GM23338 (cell line): ENCODE results near the gene STKLD1. TPM values are rescaled to one million over a fixed set of nuclear protein-coding genes. Genes with fewer than 3 reads are reported as not detected.

Experiments
- ATAC-seq: fragments of 200-7000 bp; cut with Tn5 transposase; 3 replicates; pipeline ENCODE4 v1.9.1; 2020
- DNase-seq: peaks from one replicate; pipeline ENCODE4 v3.0.0-alpha.2; 2015; ENCODE audit warnings: low spot score
- H2AFZ ChIP-seq: fragments of 200-600 bp; sonication (generic); 2 replicates; pipeline ENCODE4 v1.8.0; 2016; ENCODE audit warnings: antibody characterized with exemption, mild to moderate bottlenecking, moderate library complexity
- H3F3A ChIP-seq: fragments of 200-600 bp; sonication (generic); replicated peaks from 2 replicates; pipeline ENCODE4 v1.8.0; 2017; ENCODE audit warnings: antibody characterized with exemption, mixed run types, low read depth
- H3K27ac ChIP-seq: fragments of 200-600 bp; sonication (generic); 2 replicates; pipeline ENCODE4 v1.6.1; 2016; ENCODE audit warnings: low read depth
- H3K27me3 ChIP-seq: fragments of 200-600 bp; sonication (generic); 2 replicates; pipeline ENCODE4 v1.8.0; 2016; ENCODE audit warnings: mild to moderate bottlenecking, mixed run types, moderate library complexity; ENCODE audit not compliant: insufficient read depth
- H3K36me3 ChIP-seq: fragments of 200-600 bp; sonication (generic); 2 replicates; pipeline ENCODE4 v1.8.0; 2016; ENCODE audit warnings: mild to moderate bottlenecking; ENCODE audit not compliant: insufficient read depth
- H3K4me1 ChIP-seq: fragments of 200-600 bp; sonication (generic); 2 replicates; pipeline ENCODE4 v1.8.0; 2016; ENCODE audit warnings: mild to moderate bottlenecking, moderate library complexity; ENCODE audit not compliant: insufficient read depth
- H3K4me2 ChIP-seq: fragments of 200-600 bp; sonication (generic); 2 replicates; pipeline ENCODE4 v1.7.1; 2017; ENCODE audit warnings: mixed run types
- H3K4me3 ChIP-seq: fragments of 200-600 bp; sonication (generic); 2 replicates; pipeline ENCODE4 v1.6.1; 2016; ENCODE audit warnings: mixed run types
- H3K79me2 ChIP-seq: fragments of 200-600 bp; sonication (generic); replicated peaks from 2 replicates; pipeline ENCODE4 v1.8.0; 2017; ENCODE audit warnings: mild to moderate bottlenecking; ENCODE audit not compliant: insufficient read depth
- H3K9me2 ChIP-seq: fragments of 200-600 bp; sonication (generic); 2 replicates; pipeline ENCODE4 v1.8.0; 2017; ENCODE audit not compliant: insufficient read depth
- H4K20me1 ChIP-seq: fragments of 200-600 bp; sonication (generic); replicated peaks from 2 replicates; pipeline ENCODE4 v1.8.0; 2017; ENCODE audit warnings: mild to moderate bottlenecking; ENCODE audit not compliant: insufficient read depth
- H3K27ac Mint-ChIP-seq: 2 replicates; pipeline ENCODE4 v1.8.0; 2020; ENCODE audit warnings: inconsistent platforms, mild to moderate bottlenecking, moderate library complexity, mixed read lengths
- H3K27me3 Mint-ChIP-seq: 3 replicates; pipeline ENCODE4 v1.8.0; 2022; ENCODE audit warnings: low read depth, mild to moderate bottlenecking, moderate library complexity, mixed read lengths, inconsistent platforms; ENCODE audit not compliant: insufficient read depth, poor library complexity
- H3K36me3 Mint-ChIP-seq: 3 replicates; pipeline ENCODE4 v1.8.0; 2021; ENCODE audit warnings: low read depth, mild to moderate bottlenecking, inconsistent platforms, moderate library complexity, mixed read lengths
- H3K4me1 Mint-ChIP-seq: 3 replicates; pipeline ENCODE4 v1.8.0; 2020; ENCODE audit warnings: mild to moderate bottlenecking, inconsistent platforms, mixed read lengths
- H3K4me3 Mint-ChIP-seq: 3 replicates; pipeline ENCODE4 v1.8.0; 2021; ENCODE audit warnings: moderate library complexity, mild to moderate bottlenecking, inconsistent platforms, mixed read lengths
- H3K9me3 Mint-ChIP-seq: 3 replicates; pipeline ENCODE4 v1.8.0; 2020; ENCODE audit warnings: moderate library complexity, mild to moderate bottlenecking, inconsistent platforms, mixed read lengths
- EZH2phosphoT487 ChIP-seq: fragments of 200-600 bp; sonication (generic); IDR thresholded peaks from one replicate; pipeline ENCODE4 v1.8.1; 2018; ENCODE audit warnings: antibody characterized with exemption; ENCODE audit not compliant: unreplicated experiment
- POLR2AphosphoS5 ChIP-seq: IDR thresholded peaks from 2 replicates; pipeline ENCODE4 v1.6.1; 2016; ENCODE audit warnings: antibody characterized with exemption, low read depth
- polyA plus RNA-seq: library from polyadenylated mRNA; unstranded; fragments of >200 nt; fragmentation: Nextera tagmentation; extraction: Ambion mirVana; gene quantifications from 2 replicates; pipeline ENCODE4 v1.2.1, GENCODE V29; 2016
- total RNA-seq: library from RNA; depleted of rRNA; stranded (reverse); fragments of >200 nt; shearing (Covaris generic); gene quantifications from 2 replicates; pipeline ENCODE4 v1.2.3, GENCODE V29; 2014
- TF ChIP-seq, protein P1 (sequence below), 2 experiments: fragments of 200-600 bp in 1 of 2; sonication (generic) in 1 of 2; conservative IDR thresholded peaks; 2 replicates each; pipeline versions ENCODE4 v1.5.1 to v1.6.1; 2016 to 2017; ENCODE audit warnings: antibody characterized with exemption in 2 of 2, low read depth in 2 of 2, mild to moderate bottlenecking in 2 of 2, moderate library complexity in 1 of 2
- TF ChIP-seq, protein P2 (sequence below): IDR thresholded peaks from one replicate; pipeline ENCODE4 v1.6.1; 2018; ENCODE audit warnings: antibody characterized with exemption; ENCODE audit not compliant: unreplicated experiment
- TF ChIP-seq, protein P3 (sequence below): IDR thresholded peaks from 2 replicates; pipeline ENCODE4 v1.6.1; 2016; ENCODE audit warnings: antibody characterized with exemption

Gene STKLD1
- total and polyA plus RNA-seq, 2 experiments from 2014 or later: 0.57 TPM; not detected in 1

DNA sequence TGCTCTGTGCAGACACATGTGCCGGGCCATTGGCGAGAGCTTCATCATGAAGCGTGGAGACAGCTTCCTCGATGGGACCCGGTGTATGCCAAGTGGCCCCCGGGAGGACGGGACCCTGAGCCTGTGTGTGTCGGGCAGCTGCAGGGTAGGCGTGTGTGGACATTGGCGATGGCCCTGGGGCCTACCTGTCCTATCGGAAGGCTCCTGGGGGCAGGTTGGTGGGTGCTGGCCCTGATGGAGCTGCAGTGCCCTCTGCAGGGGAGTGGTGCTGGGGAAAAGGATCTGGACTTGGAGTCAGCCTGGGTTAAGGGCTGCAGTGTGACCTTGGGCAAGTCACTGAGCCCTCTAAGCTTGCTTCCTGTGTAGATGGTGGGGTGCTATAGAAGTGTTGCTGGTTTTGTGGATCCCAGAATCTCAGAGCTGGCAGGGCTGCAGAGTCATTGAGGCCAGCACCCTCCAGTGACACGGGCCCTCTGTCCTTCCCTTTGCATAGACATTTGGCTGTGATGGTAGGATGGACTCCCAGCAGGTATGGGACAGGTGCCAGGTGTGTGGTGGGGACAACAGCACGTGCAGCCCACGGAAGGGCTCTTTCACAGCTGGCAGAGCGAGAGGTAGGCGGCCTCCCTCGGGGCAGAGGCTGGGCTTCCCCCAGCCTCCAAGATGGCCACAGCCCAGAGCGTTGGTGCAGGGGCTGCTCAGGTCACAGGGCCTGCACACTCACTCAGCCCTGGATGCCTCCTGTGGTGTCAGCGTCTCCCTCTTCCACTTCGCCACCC, 61.8 kb downstream of the STKLD1 start:
- no peaks in the 10 kb centered on the region for H3K79me2 ChIP-seq
- H3K4me3 ChIP-seq: no peak overlapping the region
- Mint-ChIP-seq H3K27ac (no peak overlapping the region), H3K4me1 (no peaks in the 10 kb centered on the region), H3K36me3 (no peaks in the 10 kb centered on the region), H3K4me3 (no peak overlapping the region), H3K9me3 (no peaks in the 10 kb centered on the region; the same call in 2 of the 3 replicates), H3K27me3 (peaks cover 6% of the 10 kb centered on the region)
- ATAC-seq (peak; percentile 59), DNase-seq (peak; percentile 37)
- H3K9me2 ChIP-seq: no peaks in the 10 kb centered on the region
- TF ChIP-seq, protein P1, sequence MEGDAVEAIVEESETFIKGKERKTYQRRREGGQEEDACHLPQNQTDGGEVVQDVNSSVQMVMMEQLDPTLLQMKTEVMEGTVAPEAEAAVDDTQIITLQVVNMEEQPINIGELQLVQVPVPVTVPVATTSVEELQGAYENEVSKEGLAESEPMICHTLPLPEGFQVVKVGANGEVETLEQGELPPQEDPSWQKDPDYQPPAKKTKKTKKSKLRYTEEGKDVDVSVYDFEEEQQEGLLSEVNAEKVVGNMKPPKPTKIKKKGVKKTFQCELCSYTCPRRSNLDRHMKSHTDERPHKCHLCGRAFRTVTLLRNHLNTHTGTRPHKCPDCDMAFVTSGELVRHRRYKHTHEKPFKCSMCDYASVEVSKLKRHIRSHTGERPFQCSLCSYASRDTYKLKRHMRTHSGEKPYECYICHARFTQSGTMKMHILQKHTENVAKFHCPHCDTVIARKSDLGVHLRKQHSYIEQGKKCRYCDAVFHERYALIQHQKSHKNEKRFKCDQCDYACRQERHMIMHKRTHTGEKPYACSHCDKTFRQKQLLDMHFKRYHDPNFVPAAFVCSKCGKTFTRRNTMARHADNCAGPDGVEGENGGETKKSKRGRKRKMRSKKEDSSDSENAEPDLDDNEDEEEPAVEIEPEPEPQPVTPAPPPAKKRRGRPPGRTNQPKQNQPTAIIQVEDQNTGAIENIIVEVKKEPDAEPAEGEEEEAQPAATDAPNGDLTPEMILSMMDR (conservative IDR thresholded peaks at IDR 0.05; ENCODE audit: low read depth in 2 of 2): peak; percentile 38 to 63; a peak in 3 of 4 replicates
- TF ChIP-seq, protein P2, sequence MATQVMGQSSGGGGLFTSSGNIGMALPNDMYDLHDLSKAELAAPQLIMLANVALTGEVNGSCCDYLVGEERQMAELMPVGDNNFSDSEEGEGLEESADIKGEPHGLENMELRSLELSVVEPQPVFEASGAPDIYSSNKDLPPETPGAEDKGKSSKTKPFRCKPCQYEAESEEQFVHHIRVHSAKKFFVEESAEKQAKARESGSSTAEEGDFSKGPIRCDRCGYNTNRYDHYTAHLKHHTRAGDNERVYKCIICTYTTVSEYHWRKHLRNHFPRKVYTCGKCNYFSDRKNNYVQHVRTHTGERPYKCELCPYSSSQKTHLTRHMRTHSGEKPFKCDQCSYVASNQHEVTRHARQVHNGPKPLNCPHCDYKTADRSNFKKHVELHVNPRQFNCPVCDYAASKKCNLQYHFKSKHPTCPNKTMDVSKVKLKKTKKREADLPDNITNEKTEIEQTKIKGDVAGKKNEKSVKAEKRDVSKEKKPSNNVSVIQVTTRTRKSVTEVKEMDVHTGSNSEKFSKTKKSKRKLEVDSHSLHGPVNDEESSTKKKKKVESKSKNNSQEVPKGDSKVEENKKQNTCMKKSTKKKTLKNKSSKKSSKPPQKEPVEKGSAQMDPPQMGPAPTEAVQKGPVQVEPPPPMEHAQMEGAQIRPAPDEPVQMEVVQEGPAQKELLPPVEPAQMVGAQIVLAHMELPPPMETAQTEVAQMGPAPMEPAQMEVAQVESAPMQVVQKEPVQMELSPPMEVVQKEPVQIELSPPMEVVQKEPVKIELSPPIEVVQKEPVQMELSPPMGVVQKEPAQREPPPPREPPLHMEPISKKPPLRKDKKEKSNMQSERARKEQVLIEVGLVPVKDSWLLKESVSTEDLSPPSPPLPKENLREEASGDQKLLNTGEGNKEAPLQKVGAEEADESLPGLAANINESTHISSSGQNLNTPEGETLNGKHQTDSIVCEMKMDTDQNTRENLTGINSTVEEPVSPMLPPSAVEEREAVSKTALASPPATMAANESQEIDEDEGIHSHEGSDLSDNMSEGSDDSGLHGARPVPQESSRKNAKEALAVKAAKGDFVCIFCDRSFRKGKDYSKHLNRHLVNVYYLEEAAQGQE: no peak
- no peak for TF ChIP-seq POLR2AphosphoS5
- TF ChIP-seq, protein P3, sequence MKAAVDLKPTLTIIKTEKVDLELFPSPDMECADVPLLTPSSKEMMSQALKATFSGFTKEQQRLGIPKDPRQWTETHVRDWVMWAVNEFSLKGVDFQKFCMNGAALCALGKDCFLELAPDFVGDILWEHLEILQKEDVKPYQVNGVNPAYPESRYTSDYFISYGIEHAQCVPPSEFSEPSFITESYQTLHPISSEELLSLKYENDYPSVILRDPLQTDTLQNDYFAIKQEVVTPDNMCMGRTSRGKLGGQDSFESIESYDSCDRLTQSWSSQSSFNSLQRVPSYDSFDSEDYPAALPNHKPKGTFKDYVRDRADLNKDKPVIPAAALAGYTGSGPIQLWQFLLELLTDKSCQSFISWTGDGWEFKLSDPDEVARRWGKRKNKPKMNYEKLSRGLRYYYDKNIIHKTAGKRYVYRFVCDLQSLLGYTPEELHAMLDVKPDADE: no peak
- H3K4me2 ChIP-seq: no peak overlapping the region
- H3F3A ChIP-seq: no peaks in the 10 kb centered on the region
- no peaks in the 10 kb centered on the region for H3K4me1 ChIP-seq
- no peak overlapping the region for H3K27ac ChIP-seq
- no peaks in the 10 kb centered on the region for H3K36me3 ChIP-seq
- H4K20me1 ChIP-seq: no peaks in the 10 kb centered on the region
- no peak overlapping the region for H2AFZ ChIP-seq
- H3K27me3 ChIP-seq: no peaks in the 10 kb centered on the region

DNA sequence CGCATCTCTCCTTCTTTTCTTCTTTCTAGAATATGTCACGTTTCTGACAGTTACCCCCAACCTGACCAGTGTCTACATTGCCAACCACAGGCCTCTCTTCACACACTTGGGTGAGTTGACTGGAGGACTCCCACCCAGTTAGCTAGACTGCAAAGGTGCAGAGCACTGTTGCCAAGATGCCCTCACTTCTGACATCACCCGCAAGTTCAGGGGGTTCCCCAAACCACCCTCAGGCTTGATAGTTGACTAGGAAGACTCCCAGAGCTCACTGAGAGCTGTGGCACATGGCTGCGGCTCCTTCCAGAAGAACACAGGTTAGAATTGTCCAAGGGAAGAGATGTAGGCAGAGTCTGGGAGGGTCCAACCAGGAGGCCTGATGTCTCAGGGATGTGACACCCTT, 63.2 kb downstream of the STKLD1 start:
- H3K36me3 ChIP-seq: no peaks in the 10 kb centered on the region
- H3K4me1 Mint-ChIP-seq: no peaks in the 10 kb centered on the region
- no peaks in the 10 kb centered on the region for H3K4me1 ChIP-seq
- H3K27ac Mint-ChIP-seq: no peak overlapping the region
- no peaks in the 10 kb centered on the region for H4K20me1 ChIP-seq
- DNase-seq: no peak
- H3K4me3 ChIP-seq: no peak overlapping the region
- no peak overlapping the region for H3K27ac ChIP-seq
- no peaks in the 10 kb centered on the region for H3K36me3 Mint-ChIP-seq
- ATAC-seq: no peak
- no peak overlapping the region for H3K4me3 Mint-ChIP-seq
- H3K79me2 ChIP-seq: no peaks in the 10 kb centered on the region
- H3F3A ChIP-seq: no peaks in the 10 kb centered on the region
- H3K9me3 Mint-ChIP-seq: no peaks in the 10 kb centered on the region; the same call in 2 of the 3 replicates
- no peaks in the 10 kb centered on the region for H3K27me3 ChIP-seq
- H3K27me3 Mint-ChIP-seq: peaks cover 6% of the 10 kb centered on the region
- no peaks in the 10 kb centered on the region for H3K9me2 ChIP-seq
- H2AFZ ChIP-seq: no peak overlapping the region
- H3K4me2 ChIP-seq: no peak overlapping the region
- no peak for TF ChIP-seq EZH2phosphoT487
- TF ChIP-seq, protein P1 (conservative IDR thresholded peaks at IDR 0.05; ENCODE audit: low read depth in 2 of 2): no peak
